ENCODE measurements around the gene FILIP1L.
A peak's percentile ranks its signal among the peaks of the same experiment; 100 is the strongest.

The FILIP1L gene

GRCh38 chr3:99845999-99846398 lies 268.3 kb downstream of the FILIP1L start:
- Histone ChIP-seq H3K36me3 (ENCODE audit: control insufficient read depth in 1 of 2, insufficient read depth in 2 of 2, low read length in 2 of 2) (peaks cover 3 to 11% of the 10 kb centered on the region in 2 experiments), H3K9me3 (ENCODE audit: insufficient read depth, low read depth, low read length) (no peaks in the 10 kb centered on the region), H3K27me3 (ENCODE audit: insufficient read depth, low read length) (no peaks in the 10 kb centered on the region), H3K9ac (ENCODE audit: low read length) (no peak overlapping the region), H4K12ac (ENCODE audit: low read depth, low read length) (no peak overlapping the region), H3K18ac (ENCODE audit: low read length) (no peak overlapping the region), H3K79me1 (ENCODE audit: low read length) (no peaks in the 10 kb centered on the region), H3K27ac (ENCODE audit: low read depth, low read length) (no peak overlapping the region), H3K14ac (ENCODE audit: low read length) (no peak overlapping the region), H3K4me1 (ENCODE audit: control insufficient read depth in 1 of 2, insufficient read depth in 2 of 2, low read length in 2 of 2) (no peaks in the 10 kb centered on the region), H2BK120ac (ENCODE audit: insufficient read depth, low read length, poor library complexity) (no peak overlapping the region), H3K23ac (ENCODE audit: low read length) (no peak overlapping the region), H3K4me2 (ENCODE audit: low read length) (no peak overlapping the region), H2AK5ac (ENCODE audit: low read length) (no peak overlapping the region), H3K4ac (ENCODE audit: low read depth, low read length) (no peak overlapping the region), H3K79me2 (ENCODE audit: control insufficient read depth, insufficient read depth, low read length, poor library complexity) (no peaks in the 10 kb centered on the region), H4K8ac (ENCODE audit: low read depth, low read length) (no peak overlapping the region), H2AFZ (ENCODE audit: insufficient read depth, low read length, poor library complexity) (no peak overlapping the region), H2BK12ac (ENCODE audit: low read length) (no peak overlapping the region), H2BK5ac (ENCODE audit: low read depth, low read length, poor library complexity) (no peak overlapping the region), H4K91ac (ENCODE audit: low read depth, low read length) (no peak overlapping the region), H3K4me3 (ENCODE audit: low read depth, low read length) (no peak overlapping the region)
- no peak for DNase-seq
- no CpG with 5 or more reads among the region's 2 CpGs for WGBS (ENCODE audit: extremely low coverage, insufficient coverage, insufficient read length)

- Histone ChIP-seq H3K23ac (ENCODE audit: low read length) (no peak overlapping the region), H2BK5ac (ENCODE audit: low read depth, low read length, poor library complexity) (no peak overlapping the region), H3K79me1 (ENCODE audit: low read length) (no peaks in the 10 kb centered on the region), H3K27me3 (ENCODE audit: insufficient read depth, low read length) (no peaks in the 10 kb centered on the region), H3K4me2 (ENCODE audit: low read length) (no peak overlapping the region), H2BK120ac (ENCODE audit: insufficient read depth, low read length, poor library complexity) (no peak overlapping the region), H3K4me1 (ENCODE audit: control insufficient read depth in 1 of 2, insufficient read depth in 2 of 2, low read length in 2 of 2) (no peaks in the 10 kb centered on the region), H3K36me3 (ENCODE audit: control insufficient read depth in 1 of 2, insufficient read depth in 2 of 2, low read length in 2 of 2) (peaks cover 2 to 8% of the 10 kb centered on the region in 2 experiments), H4K91ac (ENCODE audit: low read depth, low read length) (no peak overlapping the region), H3K4ac (ENCODE audit: low read depth, low read length) (no peak overlapping the region), H2AFZ (ENCODE audit: insufficient read depth, low read length, poor library complexity) (no peak overlapping the region), H3K9ac (ENCODE audit: low read length) (no peak overlapping the region), H3K4me3 (ENCODE audit: low read depth, low read length) (no peak overlapping the region), H3K79me2 (ENCODE audit: control insufficient read depth, insufficient read depth, low read length, poor library complexity) (no peaks in the 10 kb centered on the region), H4K8ac (ENCODE audit: low read depth, low read length) (no peak overlapping the region), H4K12ac (ENCODE audit: low read depth, low read length) (no peak overlapping the region), H3K27ac (ENCODE audit: low read depth, low read length) (no peak overlapping the region), H2BK12ac (ENCODE audit: low read length) (no peak overlapping the region), H3K14ac (ENCODE audit: low read length) (no peak overlapping the region), H3K9me3 (ENCODE audit: insufficient read depth, low read depth, low read length) (no peaks in the 10 kb centered on the region), H2AK5ac (ENCODE audit: low read length) (no peak overlapping the region), H3K18ac (ENCODE audit: low read length) (no peak overlapping the region)
- no peak for DNase-seq
- 100% methylated on average over 1 of the region's 4 CpGs for WGBS (ENCODE audit: extremely low coverage, insufficient coverage, insufficient read length)
These were observed 269.0 kb downstream of the FILIP1L start for GRCh38 chr3:99845331-99845730.

- H3K4me1 ChIP-seq (ENCODE audit: control insufficient read depth in 1 of 2, insufficient read depth in 2 of 2, low read length in 2 of 2): no peaks in the 10 kb centered on the region
- H2BK120ac ChIP-seq (ENCODE audit: insufficient read depth, low read length, poor library complexity): no peak overlapping the region
- no CpG with 5 or more reads among the region's 10 CpGs for WGBS (ENCODE audit: extremely low coverage, insufficient coverage, insufficient read length)
These were observed 270.6 kb downstream of the FILIP1L start for GRCh38 chr3:99843590-99844258.

GRCh38 chr3:99842826-99843589 lies 271.3 kb downstream of the FILIP1L start:
- Histone ChIP-seq H3K79me2 (ENCODE audit: control insufficient read depth, insufficient read depth, low read length, poor library complexity) (no peaks in the 10 kb centered on the region), H3K4me3 (ENCODE audit: low read depth, low read length) (no peak overlapping the region), H3K18ac (ENCODE audit: low read length) (no peak overlapping the region), H2AFZ (ENCODE audit: insufficient read depth, low read length, poor library complexity) (no peak overlapping the region), H4K12ac (ENCODE audit: low read depth, low read length) (no peak overlapping the region), H3K9ac (ENCODE audit: low read length) (no peak overlapping the region), H3K9me3 (ENCODE audit: insufficient read depth, low read depth, low read length) (no peaks in the 10 kb centered on the region), H3K79me1 (ENCODE audit: low read length) (no peaks in the 10 kb centered on the region), H2BK120ac (ENCODE audit: insufficient read depth, low read length, poor library complexity) (no peak overlapping the region), H4K8ac (ENCODE audit: low read depth, low read length) (no peak overlapping the region), H3K27me3 (ENCODE audit: insufficient read depth, low read length) (no peaks in the 10 kb centered on the region), H3K4ac (ENCODE audit: low read depth, low read length) (no peak overlapping the region), H3K4me1 (ENCODE audit: control insufficient read depth in 1 of 2, insufficient read depth in 2 of 2, low read length in 2 of 2) (no peaks in the 10 kb centered on the region), H4K91ac (ENCODE audit: low read depth, low read length) (no peak overlapping the region), H3K36me3 (ENCODE audit: control insufficient read depth in 1 of 2, insufficient read depth in 2 of 2, low read length in 2 of 2) (no peaks in the 10 kb centered on the region), H3K23ac (ENCODE audit: low read length) (no peak overlapping the region), H3K14ac (ENCODE audit: low read length) (no peak overlapping the region), H2AK5ac (ENCODE audit: low read length) (no peak overlapping the region), H3K27ac (ENCODE audit: low read depth, low read length) (no peak overlapping the region), H2BK12ac (ENCODE audit: low read length) (no peak overlapping the region), H2BK5ac (ENCODE audit: low read depth, low read length, poor library complexity) (no peak overlapping the region), H3K4me2 (ENCODE audit: low read length) (no peak overlapping the region)
- WGBS (ENCODE audit: extremely low coverage, insufficient coverage, insufficient read length): no CpG with 5 or more reads among the region's 2 CpGs
- DNase-seq: peak in 1 of 2 donors; percentile 58

More at GRCh38 chr3:99843590-99844258, 270.6 kb downstream of the FILIP1L start:
- Histone ChIP-seq H3K14ac (ENCODE audit: low read length) (no peak overlapping the region), H2BK5ac (ENCODE audit: low read depth, low read length, poor library complexity) (no peak overlapping the region), H3K4ac (ENCODE audit: low read depth, low read length) (no peak overlapping the region), H2BK12ac (ENCODE audit: low read length) (no peak overlapping the region), H3K27me3 (ENCODE audit: insufficient read depth, low read length) (no peaks in the 10 kb centered on the region), H4K8ac (ENCODE audit: low read depth, low read length) (no peak overlapping the region), H3K27ac (ENCODE audit: low read depth, low read length) (no peak overlapping the region), H4K91ac (ENCODE audit: low read depth, low read length) (no peak overlapping the region), H4K12ac (ENCODE audit: low read depth, low read length) (no peak overlapping the region), H3K9ac (ENCODE audit: low read length) (no peak overlapping the region), H3K23ac (ENCODE audit: low read length) (no peak overlapping the region), H2AK5ac (ENCODE audit: low read length) (no peak overlapping the region), H3K4me2 (ENCODE audit: low read length) (no peak overlapping the region), H3K4me3 (ENCODE audit: low read depth, low read length) (no peak overlapping the region), H2AFZ (ENCODE audit: insufficient read depth, low read length, poor library complexity) (no peak overlapping the region), H3K79me1 (ENCODE audit: low read length) (no peaks in the 10 kb centered on the region), H3K18ac (ENCODE audit: low read length) (no peak overlapping the region), H3K36me3 (ENCODE audit: control insufficient read depth in 1 of 2, insufficient read depth in 2 of 2, low read length in 2 of 2) (peaks cover 1 to 5% of the 10 kb centered on the region in 2 experiments), H3K79me2 (ENCODE audit: control insufficient read depth, insufficient read depth, low read length, poor library complexity) (no peaks in the 10 kb centered on the region), H3K9me3 (ENCODE audit: insufficient read depth, low read depth, low read length) (no peaks in the 10 kb centered on the region)
- no peak for DNase-seq
